ENCODE data around the gene HDAC8. TPM values are rescaled to one million over a fixed set of nuclear protein-coding genes. Genes with fewer than 3 reads are reported as not detected.
"Not testable (repeated sequence)": the region's sequence is repeated elsewhere in the genome, so short reads cannot be mapped to it uniquely, and the experiment has no call there.

Gene HDAC8
- total RNA-seq, 1 donor from 2014 or later: 32.0 TPM

DNA sequence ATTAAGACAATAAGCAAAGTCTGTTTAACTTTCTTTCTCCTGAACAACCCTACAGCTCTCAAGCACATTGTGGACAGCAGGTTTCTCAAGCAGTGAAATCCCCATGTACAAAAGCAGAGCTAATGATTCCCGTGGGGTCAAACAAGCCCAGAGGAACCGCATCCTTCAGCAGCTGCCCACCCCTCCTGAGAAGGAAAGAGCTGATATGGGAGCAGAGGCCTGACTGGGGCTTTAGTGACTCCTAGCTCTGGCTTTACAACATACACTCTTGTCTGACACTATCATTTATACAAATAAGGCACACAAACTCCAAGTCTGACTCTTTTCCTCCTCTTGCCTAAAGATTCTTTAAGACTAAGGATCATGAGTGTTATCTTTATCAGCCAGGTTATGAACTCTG, 32.8 kb downstream of the HDAC8 start:
- intact Hi-C loops (cut with micrococcal nuclease): loop anchor here (1.0 to 5.0 kb wide), 2 partner anchors 243 to 295 kb away; no protein-coding TSS in a partner anchor

DNA sequence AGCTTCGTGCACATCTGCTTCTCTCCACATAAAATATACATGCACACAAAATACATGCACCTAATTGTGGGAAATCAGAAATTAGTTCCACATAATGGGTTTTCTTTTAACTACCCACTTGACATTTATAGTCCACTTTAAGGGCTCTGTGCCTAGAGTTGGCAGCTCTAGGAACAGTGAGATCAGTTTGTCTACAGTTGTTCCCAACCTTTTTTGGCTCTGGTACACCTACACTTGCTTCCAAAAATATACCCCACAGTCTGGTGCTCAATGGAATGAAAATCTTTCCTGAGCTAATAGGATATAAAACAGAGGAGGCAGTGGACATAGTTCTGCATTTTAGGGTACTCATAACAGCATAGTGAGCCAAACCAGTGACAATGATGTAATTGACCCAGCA, 36.1 kb downstream of the HDAC8 start:
- intact Hi-C loops (cut with micrococcal nuclease): no loop called here

DNA sequence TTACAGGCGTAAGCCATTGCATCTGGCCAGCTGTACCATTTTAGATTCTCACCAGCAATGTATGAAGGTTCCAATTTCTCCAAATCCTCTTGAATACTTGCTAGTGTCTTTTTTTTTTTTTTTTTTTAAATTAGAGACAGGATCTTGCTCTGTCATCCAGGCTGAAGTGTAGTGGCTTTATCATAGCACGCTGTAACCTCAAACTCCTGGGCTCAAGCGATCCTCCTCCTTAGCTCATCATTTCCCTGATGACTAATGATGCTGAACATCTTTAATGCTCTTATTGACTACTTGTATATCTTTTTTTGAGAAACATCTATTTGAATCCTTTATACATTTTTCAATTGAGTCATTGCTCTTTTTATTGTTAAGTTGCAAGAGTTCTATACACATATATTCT, 40.3 kb downstream of the HDAC8 start:
- intact Hi-C loops (cut with micrococcal nuclease): no loop called here

DNA sequence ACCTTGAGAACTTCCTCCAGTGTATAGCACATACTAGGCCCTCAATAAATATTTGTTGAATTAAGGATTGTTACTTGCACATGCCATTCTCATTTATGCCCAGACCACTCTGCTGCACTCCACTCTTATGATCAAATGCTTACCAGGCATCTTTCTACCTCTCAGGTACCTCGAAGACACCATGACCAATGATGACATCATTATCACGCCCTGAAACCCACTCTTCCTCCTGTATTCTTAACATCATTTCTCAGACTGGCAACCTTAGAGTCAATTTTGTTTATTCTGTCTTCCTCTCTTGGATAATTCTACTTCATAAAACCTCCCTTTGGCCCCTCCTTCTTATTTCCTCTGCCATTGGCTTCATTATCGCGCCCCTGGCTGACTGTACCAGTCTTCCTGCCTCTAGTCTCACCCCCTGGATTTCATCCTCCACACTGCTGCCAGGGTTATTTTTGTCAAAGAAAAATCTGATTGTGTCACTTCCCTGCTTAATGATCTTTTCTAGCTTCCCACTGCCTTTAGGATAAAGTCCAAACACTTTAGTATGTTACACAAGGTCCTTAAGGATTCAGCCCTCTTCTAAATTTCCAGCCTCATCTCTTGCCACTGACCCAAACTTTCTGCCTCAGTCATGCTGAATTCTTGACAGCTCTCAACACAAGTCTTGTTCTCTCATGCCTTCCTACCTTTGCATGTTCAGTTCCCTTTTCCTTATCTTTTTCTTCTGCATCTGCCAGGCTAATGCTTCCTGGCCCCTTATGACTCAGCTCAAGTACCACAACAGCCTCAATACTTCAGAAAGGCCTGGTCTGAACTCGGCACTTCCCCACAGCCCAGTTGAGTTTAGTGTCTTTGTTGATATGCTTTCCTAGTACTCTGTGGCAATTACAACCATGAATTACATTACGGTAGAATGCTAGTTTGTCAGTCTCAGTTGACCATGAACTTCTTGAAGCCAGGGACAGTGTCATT, 45.8 kb downstream of the HDAC8 start:
- intact Hi-C loops (cut with micrococcal nuclease): no loop called here

DNA sequence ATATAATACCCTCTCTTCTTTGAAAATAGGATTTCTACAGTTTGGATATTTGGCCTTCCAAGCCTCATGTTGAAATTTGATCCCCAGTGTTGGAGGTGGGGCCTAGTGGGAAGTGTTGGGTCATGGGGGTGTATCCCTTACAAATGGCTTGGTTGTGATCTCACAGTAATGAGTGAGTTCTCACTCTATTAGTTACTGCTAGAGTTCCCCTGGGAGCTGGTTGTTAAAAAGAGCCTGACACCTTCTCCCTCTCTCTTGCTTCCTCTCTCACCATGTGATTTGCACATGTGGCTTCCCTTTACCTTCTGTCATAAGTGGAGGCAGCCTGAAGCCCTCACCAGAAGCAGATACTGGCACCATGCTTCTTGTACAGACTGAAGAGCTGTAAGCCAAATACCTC, 73.9 kb downstream of the HDAC8 start:
- intact Hi-C loops (cut with micrococcal nuclease): no loop called here

DNA sequence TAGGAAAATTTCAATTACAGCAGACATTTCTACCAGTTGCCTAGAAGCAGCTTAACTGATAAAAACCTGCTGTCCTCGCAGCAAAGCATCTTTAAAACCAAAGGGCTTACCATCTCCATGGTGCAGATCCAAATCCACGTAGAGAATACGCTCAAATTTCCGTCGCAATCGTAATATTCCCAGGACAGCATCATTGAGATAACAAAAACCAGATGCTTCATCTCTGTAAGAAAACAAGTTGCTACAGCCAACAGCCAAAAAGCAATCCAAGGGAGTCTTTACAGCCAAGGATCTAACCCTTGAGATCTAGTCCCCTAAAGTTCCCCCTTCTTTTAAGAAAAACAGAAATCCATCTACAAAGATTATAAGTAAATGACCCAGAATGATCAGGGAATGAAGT, 77.6 kb downstream of the HDAC8 start:
- intact Hi-C loops (cut with micrococcal nuclease): no loop called here

DNA sequence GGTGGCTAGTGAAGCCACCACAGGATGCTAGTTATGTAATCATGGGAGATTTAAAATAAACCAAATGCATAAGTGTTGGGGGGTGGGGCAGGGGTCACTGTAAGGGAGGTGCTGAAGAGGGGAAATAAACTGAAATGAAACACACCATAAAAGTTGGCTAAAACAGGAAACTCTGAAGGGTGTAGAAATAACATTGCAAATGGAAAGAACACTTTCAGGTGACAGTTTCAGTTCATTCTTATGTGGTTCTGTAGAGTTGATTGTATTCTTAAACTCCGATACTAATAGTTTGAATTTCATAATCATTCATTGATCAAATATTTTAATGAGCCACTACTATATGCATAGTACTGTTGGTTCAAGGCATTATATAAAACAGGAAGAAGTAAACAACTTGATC, 80.1 kb downstream of the HDAC8 start:
- intact Hi-C loops (cut with micrococcal nuclease): no loop called here

DNA sequence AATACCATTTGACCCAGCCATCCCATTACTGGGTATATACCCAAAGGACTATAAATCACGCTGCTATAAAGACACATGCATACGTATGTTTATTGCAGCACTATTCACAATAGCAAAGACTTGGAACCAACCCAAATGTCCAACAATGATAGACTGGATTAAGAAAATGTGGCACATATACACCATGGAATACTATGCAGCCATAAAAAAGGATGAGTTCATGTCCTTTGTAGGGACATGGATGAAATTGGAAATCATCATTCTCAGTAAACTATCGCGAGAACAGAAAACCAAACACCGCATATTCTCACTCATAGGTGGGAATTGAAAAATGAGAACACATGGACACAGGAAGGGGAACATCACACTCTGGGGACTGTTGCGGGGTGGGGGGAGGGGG, 82.4 kb downstream of the HDAC8 start:
- intact Hi-C loops (cut with micrococcal nuclease): not testable (repeated sequence)

DNA sequence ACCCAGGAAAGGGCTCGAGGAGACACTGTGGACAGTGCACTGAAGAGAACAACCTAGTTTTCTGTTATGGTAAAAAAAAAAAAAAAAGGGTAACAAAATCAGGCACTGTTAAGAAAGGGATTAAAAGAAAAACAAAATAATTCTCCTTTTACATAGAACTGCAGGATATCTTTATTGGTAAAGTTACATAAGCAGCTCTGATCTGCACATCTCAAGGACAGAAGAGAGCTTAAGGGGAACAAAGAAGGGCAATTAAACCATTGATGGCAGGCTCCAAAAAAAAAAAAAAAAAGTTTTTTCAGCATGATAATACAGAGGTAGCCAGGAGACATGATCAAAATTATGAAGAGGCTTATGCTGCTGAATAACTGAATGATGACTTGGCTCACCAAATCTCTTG, 85.0 kb downstream of the HDAC8 start:
- intact Hi-C loops (cut with micrococcal nuclease): no loop called here

DNA sequence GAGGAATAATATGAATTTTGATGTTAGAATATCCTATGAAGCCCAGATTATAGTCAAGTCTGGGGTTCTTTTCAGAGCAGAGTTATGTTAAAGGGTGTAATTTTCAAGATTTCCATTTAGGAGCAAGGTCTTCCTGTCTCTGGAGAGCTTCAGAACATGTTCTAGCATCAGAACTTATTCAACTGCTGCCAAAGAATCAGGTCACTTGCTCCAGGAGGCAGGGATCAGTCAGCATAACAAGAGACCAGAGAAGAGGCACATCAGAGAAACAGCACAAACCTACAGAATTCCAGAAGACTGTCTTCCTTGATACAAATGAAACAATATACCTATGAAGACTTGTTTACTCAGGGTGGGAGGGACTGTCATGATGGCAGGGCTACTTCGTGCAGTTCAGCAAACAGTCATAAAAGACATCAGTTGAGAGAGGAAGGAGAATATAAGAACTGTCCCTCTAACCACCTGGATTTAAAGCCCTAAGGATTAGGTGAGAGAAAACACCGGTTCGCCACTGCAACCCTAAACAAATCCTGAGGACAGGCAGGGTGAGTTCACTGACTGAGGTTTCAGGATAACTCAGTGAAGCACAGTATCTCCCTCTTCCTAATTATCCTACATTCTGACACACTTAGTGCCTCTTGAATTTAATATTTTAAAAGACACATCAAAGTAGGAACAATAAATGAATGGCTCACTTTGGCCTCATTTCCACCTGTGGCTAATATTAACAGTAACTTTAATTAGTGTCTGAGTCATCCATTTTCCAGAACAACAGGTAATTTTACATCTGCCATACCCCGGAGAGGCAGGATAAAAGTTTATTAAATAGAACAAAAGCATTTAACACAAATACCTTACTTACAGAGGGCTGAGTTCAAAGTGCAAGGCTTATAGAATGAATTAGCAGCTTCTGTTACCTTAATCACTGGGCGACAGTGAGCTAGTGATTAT, 93.0 kb downstream of the HDAC8 start:
- intact Hi-C loops (cut with micrococcal nuclease): no loop called here

DNA sequence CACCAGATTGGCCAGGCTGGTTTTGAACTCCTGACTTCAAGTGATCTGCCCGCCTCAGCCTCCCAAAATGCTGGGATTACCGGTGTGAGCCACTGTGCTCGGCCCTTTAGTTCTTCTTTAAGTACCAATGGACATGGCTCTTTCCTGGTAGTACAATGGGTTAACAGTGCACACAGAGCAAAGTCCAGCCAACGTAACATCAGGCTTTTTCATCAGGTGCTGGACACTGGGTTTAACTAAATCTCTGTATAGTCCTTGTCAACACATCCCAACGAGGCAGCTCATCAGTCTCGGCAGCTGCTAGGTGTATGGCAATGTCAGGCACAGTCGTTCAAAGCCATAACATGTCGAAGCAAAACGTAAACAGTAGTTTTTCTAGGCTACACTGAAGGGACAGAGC, 93.8 kb downstream of the HDAC8 start:
- intact Hi-C loops (cut with micrococcal nuclease): no loop called here

DNA sequence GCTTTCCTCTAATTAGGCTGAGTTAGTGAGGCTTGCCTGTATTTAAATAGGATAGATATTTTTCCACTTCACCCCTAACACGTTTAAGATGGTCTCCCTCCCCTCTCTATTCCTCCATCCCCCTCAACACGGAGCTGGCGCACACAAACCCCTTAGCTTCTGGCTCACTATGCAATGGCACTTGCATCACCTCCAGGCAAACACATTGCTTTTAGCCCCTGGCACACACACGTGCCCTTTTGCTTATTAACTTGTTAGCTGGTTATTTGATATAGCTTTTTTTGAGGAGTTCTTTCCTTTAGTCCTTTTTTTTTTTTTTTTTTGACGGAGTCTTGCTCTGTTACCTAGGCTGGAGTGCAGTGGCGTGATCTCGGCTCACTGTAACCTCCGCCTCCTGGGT, 94.3 kb downstream of the HDAC8 start:
- intact Hi-C loops (cut with micrococcal nuclease): no loop called here

DNA sequence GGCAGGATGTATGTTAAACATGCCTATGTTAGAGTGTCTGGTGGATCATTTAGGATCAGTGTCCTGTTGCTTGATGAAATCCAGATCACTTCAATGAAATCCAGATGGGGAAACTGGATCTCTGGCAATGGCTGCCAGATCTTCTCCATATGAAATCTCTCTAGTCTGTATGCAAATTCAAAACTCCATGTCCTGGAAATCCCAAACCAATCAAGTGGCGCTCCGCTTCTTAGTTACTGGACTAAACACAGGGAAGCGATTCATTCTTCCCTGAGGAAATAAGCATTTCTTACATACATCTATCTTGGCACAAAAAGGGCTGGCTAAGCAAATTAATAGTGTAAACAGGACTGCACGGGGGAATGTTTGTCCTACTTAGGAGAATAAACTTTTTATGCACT, 94.9 kb downstream of the HDAC8 start:
- intact Hi-C loops (cut with micrococcal nuclease): no loop called here

DNA sequence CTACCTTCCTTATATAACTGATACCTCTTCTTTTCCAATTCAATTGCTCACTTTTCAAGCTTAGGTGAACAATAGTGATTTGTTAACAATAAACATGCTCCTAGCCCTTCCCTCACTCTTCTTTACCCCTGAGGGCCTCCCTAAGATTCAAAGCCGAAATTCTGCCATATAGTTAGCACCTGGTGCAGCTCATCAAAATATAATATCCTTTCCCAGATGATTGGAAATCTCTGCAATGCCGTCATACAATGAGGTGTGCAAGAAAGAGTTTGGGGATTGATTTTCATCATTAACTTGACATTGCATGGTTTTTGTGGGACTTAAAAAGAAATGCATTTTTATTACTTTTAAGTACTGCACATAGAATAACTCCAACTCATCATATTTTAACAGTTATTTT, 95.3 kb downstream of the HDAC8 start:
- intact Hi-C loops (cut with micrococcal nuclease): no loop called here

DNA sequence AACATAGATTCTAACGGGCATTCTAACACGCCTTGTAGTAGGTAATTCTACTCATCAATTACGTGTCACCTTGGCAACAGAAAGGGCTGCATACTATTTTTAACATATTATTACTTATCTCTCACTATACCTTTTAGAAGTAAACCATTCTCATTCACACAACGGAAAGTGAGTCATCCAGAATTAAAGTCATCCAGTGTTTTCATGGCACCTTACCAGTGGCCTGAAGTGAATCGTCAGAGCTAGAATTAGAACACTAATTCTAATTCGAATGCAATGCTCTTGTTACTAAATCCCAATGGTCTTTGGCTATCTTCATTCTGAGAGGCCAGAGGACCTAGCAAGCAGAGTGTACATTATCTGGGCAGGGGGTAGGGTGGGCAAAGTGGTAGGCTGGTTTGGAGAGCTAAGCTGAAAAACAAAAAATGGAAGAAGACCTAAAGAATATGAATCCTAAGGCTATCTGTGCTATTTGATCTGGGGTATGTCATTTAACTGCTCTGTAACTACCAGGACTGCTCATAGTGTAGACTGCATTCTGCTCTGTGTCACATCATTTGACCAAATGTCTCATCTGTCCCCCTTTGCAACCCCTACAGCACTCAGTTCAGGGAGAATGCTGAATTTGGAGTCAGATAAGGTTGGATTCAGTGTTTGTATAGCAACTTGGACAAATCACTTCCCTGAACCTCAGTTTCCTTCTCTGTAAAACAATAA, 96.5 kb downstream of the HDAC8 start:
- intact Hi-C loops (cut with micrococcal nuclease): no loop called here

DNA sequence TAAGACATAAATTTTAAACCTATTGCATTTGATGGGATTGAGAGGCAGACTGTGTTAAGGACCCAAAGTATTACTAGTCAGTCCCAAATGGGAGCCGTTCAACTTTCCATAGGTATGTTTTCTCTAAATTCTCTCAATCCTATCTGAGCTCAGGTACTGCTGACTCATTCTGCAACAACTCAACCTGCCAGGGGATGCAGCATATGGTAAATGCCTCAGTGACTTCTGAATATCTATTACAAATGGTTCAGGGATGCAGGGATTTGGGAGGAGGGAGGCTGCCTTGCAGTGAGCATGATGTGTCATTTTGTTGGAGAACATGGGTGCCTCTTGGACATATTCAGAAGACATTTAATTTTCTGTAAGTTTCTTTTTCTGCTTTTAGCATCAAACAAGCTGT, 97.3 kb downstream of the HDAC8 start:
- intact Hi-C loops (cut with micrococcal nuclease): no loop called here

DNA sequence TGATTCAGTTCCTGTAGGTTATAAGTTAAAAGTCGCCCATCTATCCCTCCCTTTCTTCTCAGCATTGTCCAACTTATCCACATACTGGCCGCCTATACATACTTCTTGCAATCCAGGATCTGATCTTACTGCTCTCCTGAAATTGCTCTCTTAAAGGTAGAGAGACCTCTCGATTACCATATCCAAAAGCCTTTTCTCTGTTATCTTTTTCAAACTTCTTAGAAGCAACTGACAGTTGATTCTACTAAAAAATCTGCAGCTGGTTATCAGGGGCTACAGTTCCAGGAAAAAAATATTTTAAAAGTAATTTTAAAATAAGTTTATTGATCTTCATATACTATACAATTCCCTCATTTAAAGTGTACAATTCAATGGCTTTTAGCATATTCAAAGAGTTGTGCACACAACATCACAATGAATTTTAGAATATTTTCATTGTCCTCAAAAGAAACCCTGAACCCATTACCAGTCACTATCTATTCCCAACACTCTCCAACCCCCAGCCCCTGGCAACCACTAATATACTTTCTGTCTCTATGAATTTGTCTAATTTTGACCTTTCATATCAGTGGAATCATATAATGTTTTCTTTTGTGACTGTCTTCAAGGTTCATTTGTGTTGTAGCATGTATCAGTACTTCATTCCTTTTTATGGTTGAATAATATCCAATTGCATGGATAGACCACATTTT, 102.0 kb downstream of the HDAC8 start:
- intact Hi-C loops (cut with micrococcal nuclease): no loop called here

DNA sequence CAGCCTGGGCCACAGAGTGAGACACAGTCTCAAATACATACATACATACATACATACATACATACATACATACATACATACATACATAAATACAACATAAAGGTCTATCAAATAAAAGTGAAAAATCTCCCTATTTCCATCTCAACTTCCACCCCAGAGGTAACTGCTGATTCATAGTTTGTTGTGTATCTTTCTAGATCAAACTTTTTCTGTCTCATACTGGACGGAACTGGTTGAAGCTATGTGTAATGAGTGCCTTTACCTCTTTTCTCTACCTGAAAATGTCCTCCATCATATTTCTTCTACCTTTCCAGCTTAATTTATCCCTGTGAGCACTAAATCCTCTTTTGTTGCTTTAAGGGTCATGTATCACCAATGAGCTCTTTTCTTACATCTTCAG, 102.5 kb downstream of the HDAC8 start:
- intact Hi-C loops (cut with micrococcal nuclease): no loop called here

DNA sequence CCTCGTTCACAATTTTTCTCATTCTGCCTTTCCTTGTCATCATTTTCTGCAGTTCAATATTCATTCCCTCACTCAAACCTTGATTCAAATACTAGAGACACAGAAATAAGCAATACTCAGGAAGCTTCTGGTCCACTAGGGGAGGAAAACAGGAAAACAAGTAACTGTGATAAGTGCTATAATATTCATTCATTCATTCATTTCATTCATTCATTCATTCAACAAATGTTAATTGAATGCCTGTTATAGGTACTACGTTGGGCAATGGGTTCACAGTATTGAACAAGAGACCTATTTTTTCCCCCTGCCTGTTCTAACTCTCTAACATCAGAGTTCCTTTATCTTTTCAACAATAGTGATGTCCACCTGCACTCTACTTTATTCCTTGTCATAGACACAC, 104.0 kb downstream of the HDAC8 start:
- intact Hi-C loops (cut with micrococcal nuclease): no loop called here

DNA sequence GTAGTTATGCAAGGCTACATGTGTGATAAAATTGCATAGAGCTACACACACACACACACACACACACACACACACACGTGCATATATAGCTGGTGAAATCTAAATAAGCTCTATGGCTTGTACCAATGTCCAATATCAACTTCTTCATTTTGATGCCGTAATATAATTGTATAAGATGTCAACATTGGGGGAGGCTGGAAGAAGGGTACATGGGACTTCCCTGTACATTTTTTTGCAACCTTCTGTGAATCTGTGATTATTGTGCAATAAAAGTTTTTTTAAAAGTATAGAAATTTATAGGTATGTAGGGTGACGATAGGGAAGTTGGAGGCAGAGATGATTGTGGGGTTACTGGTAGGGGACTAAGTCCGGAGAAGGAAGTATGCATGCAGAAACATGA, 105.5 kb downstream of the HDAC8 start:
- intact Hi-C loops (cut with micrococcal nuclease): no loop called here

DNA sequence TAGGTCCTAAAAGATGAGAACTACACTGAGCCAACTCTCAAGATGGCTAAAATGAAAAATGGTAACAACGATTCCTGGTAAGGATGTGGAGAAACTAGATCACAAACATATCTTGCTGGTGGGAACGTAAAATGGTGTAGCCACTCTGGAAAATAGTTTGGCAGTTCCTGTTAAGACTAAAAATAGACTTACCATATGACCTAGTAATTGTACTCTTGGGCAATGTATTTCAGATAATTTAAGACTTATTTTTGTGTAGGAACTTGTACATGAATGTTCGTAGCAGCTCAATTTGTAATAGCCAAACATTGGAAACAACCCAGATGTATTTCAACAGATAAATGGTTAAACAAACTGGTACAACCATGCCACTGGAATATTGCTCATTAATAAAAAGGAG, 106.2 kb downstream of the HDAC8 start:
- intact Hi-C loops (cut with micrococcal nuclease): no loop called here

All from T-helper 1 cell treated with Interleukin-12 subunit alpha and Interleukin-12 subunit beta and Interleukin-4 antibody, amounts not matched to agents 30 ng/mL and 1 ng/mL, for 36 hours (primary cell).